SU-DHL-6 (cell line): ENCODE results near the gene NCOA4.

ENCODE experiments used
- CTCF ChIP-seq: fragments of 200-600 bp; sonication (generic); IDR thresholded peaks from one replicate; pipeline ENCODE4 v1.5.1; 2017; ENCODE audit warnings: antibody characterized with exemption, mild to moderate bottlenecking, low read length, moderate library complexity; ENCODE audit not compliant: insufficient read depth, poor library complexity, severe bottlenecking
- EZH2phosphoT487 ChIP-seq: fragments of 200-600 bp; sonication (generic), shearing (Covaris generic); conservative IDR thresholded peaks from 2 replicates; pipeline ENCODE4 v1.6.1; 2018; ENCODE audit warnings: mild to moderate bottlenecking, antibody characterized with exemption, low read length, moderate library complexity, mixed read lengths

- TF ChIP-seq CTCF, result no peak
- no peak for TF ChIP-seq EZH2phosphoT487
Observed at GRCh38 chr10:46077141-46077554, 46.7 kb upstream of the NCOA4 start.
